Hepatic stellate cell (primary cell): ENCODE data around the gene ZNF174.

Experiments
- DNase-seq: peaks from one replicate; pipeline ENCODE4 v3.0.0; 2011; ENCODE audit warnings: low spot score

ZNF174 gene

GRCh38 chr16:3443108-3444031, 42.4 kb downstream of the ZNF174 start, which contains the start of the genes NAA60 and ZNF597:
NAA60 (plus strand) TSS chr16:3443680; CDS start chr16:3476228, 32,548 bp downstream.
ZNF597 (minus strand) TSS chr16:3443504; CDS start chr16:3443153, 351 bp downstream.
- peak; percentile 85 for DNase-seq

- DNase-seq: peak; percentile 53
These were observed 43.0 kb downstream of the ZNF174 start for GRCh38 chr16:3444032-3444388.

DNA sequence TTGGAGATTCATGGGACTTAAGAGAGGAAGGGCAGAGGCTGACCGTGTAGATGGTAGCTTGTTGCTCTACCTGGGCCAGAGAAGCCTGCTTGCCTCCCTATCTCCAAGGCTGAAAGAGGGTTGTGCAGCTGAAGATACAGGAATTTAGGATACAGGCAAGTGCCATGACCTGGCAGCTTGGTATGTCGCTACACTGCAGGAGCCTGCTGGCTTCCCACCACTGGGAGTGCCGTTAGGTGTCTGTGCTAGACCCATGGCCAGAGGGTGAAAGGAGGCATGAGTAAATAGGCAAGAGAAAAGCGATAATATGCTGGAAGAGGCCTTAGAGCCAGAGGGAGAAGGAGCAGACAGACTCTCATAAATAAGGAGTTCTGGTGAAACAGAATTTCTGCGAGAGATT, 53.1 kb downstream of the ZNF174 start:
- DNase-seq: no peak

- no peak for DNase-seq
These were observed 53.7 kb downstream of the ZNF174 start for GRCh38 chr16:3454631-3455147.

DNA sequence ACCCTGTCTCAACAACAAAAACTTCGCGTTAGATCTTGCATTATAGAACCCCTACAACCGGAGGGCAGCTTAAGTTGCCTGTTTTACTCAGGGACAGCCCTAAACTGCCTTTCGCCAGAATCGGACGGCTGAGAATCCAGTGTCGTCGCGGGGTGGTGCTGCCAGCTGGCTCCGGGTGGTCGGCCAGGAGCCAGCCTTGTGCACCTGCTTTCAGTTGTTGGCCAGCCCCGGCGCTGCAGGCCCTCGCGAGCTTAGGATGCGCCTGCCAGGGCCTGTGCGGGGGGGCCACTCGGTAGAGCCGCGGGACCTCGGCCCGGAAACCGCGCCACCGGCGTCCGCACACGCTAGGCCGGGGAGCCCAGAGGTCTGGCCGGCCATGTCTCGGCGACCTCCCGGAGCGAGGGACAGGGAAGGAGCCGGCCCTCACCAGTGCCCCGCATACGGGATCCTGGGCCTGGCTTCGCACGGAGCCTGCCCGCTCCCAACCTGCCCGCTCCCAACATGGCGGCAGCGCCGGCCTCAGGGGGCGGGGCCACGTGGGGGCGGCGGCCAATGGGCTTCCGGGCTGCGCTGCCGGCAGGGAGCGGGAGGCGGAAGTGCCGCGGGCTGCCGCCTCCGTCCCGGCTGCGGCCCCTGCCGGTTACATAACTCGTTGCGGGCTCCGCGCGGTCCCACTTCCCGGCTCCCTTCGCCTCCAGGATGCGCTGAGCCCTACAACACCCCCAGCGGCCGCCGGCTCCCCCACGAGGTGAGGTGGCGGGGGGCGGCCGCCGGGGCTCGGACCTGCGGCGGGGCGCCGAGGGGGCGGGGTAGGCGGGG, 56.6 kb downstream of the ZNF174 start:
- DNase-seq: peak; percentile 99

GRCh38 chr16:3458278-3458851, 57.4 kb downstream of the ZNF174 start:
- DNase-seq: peak; percentile 72

DNA sequence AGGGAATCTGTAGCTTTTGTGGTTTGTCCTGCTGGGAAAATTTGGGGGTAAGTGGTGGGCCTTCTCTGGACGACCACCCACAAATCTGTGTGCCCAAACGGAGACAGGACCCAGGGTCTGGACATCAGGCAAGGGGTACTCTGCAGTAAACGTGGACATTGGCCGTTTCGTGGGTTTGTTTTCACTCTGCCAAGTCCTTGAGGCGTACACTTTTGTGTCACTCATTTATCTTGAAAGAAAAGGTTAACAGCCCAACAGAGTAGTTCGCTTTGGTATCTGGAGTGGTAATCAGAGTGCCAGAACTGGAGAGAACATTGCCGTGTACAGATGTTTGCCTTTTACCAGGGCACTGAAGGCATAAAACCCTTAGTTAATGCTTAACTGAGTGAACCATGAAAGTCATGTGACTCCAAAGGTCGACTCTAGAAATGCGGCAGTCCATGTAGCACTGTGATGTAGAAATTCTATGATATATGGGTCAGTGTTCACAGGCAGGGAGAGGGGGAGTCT, 57.9 kb downstream of the ZNF174 start:
- peak; percentile 31 for DNase-seq
